GM15510 (cell line): ENCODE measurements around the gene COL21A1.

Source experiments
- POLR2A ChIP-seq: IDR thresholded peaks from 3 replicates; pipeline ENCODE4 v1.6.1; 2011; ENCODE audit warnings: borderline replicate concordance; ENCODE audit not compliant: insufficient read length; ENCODE audit errors: extremely low read depth

Gene COL21A1

DNA sequence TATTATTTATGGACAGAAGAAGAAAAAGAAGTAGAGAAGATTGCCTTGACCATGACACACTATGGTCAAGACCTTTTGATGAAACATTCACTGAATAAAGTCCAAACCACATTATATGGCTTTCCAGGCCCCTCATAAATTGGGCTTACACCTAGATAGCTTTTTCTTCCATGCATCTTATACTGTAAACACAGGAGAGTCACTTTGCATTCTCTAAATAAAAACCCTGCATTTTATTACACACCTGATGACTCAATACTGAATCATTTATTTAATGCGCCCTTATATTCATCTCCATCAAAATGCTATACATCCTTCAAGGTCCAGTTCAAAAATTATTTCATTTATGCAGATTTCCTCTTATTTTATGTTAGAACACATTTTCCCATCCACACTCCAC lies 78.0 kb downstream of the COL21A1 start:
- no peak for TF ChIP-seq POLR2A

GRCh38 chr6:56168596-56168995 lies 78.8 kb downstream of the COL21A1 start:
- no peak for TF ChIP-seq POLR2A

- TF ChIP-seq POLR2A = no peak
Measured at GRCh38 chr6:56162081-56162480, 85.3 kb downstream of the COL21A1 start.

DNA sequence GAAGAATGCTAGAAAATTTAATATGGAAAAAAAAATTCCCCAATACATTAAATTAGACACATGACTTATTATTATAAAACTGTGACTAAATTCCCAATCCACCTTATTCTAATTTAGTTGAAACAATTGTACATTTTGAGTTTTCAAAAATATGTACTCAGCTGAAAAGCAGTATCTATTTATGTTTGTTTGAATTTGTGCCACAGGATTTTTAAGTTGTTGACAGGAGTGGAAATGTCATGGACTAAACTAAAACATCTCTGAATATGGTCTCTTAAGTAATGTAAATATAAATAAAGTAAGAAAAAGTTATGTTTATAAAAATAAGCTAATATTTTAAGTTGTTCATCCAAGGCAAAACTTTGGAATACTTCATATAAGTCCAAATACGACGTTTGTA lies 86.9 kb downstream of the COL21A1 start:
- no peak for TF ChIP-seq POLR2A

GRCh38 chr6:56158571-56158970 lies 88.8 kb downstream of the COL21A1 start:
- TF ChIP-seq POLR2A = no peak

GRCh38 chr6:56156643-56157042 lies 90.7 kb downstream of the COL21A1 start:
- no peak for TF ChIP-seq POLR2A

DNA sequence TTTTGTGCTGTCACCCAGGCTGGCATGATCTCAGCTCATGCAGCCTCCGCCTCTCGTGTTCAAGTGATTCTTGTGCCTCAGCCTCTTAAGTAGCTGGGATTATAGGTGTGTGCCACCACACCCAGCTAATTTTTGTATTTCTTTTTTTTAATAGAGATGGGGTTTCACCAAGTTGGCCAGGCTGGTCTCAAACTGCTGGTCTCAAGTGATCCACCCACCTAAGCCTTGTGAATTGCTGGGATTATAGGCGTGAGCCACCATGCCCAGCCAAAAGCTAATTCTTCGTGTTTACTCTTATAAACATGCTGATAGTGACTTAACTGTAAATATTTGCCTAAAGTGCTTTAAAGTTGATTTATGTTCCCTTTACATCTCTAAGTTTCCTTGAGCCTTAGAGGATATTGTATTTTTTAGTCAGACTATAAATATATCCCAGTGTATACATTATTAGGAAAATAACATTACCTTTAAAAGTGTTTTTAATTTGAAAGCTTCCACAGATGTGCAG lies 91.7 kb downstream of the COL21A1 start:
- no peak for TF ChIP-seq POLR2A

GRCh38 chr6:56154076-56154475 lies 93.3 kb downstream of the COL21A1 start:
- no peak for TF ChIP-seq POLR2A

GRCh38 chr6:56152611-56153010 lies 94.8 kb downstream of the COL21A1 start:
- no peak for TF ChIP-seq POLR2A

DNA sequence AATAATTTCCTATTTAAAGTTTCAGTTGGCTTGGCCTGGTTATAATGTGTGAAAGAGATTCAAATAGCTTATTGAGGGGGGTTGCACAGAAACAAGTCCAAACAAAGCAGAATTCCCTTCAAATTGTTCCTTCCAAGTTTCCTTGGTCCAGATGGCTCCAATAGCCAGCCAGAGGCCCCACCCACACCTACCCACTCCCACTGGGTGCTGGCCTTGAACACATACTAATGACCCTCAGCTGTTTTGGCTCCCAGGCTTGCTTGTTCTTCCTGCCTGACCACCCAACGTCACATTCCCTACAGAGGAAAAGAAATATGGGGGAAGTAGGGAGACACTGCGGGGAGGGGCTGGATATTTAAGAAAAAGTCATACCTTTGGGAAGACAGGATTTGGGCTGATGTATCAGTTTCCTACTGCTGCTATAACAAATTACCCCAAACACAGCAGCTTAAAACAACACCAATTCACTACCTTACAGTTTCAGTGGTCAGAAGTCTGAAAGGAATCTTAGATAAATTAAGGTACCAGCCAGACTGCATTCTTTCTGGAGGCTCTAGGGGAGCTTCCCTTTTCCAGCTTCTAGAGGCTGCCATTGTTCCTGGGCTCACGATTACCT lies 95.7 kb downstream of the COL21A1 start:
- TF ChIP-seq POLR2A = no peak

GRCh38 chr6:56148488-56149186 lies 98.7 kb downstream of the COL21A1 start:
- TF ChIP-seq POLR2A = no peak

- no peak for TF ChIP-seq POLR2A
Measured at GRCh38 chr6:56147766-56148165, 99.6 kb downstream of the COL21A1 start.

- no peak for TF ChIP-seq POLR2A
Measured at GRCh38 chr6:56146086-56146485, 101.3 kb downstream of the COL21A1 start.

- no peak for TF ChIP-seq POLR2A
Measured at GRCh38 chr6:56145616-56146015, 101.8 kb downstream of the COL21A1 start.

GRCh38 chr6:56144538-56145324 lies 102.6 kb downstream of the COL21A1 start:
- no peak for TF ChIP-seq POLR2A

- no peak for TF ChIP-seq POLR2A
Measured at GRCh38 chr6:56143796-56144195, 103.6 kb downstream of the COL21A1 start.

GRCh38 chr6:56140090-56140489 lies 107.3 kb downstream of the COL21A1 start:
- no peak for TF ChIP-seq POLR2A

- TF ChIP-seq POLR2A = no peak
Measured at GRCh38 chr6:56115715-56116114, 131.7 kb downstream of the COL21A1 start.
